SHP77 (cell line): Measurements from ENCODE around the gene HCN2.
"Not testable (repeated sequence)": the region's sequence is repeated elsewhere in the genome, so short reads cannot be mapped to it uniquely, and the experiment has no call there.

Source experiments
- DNase-seq, 2 experiments: peaks; one replicate each; lab custom pipeline; 2025; lab: John Stamatoyannopoulos, UW

HCN2 gene

DNA sequence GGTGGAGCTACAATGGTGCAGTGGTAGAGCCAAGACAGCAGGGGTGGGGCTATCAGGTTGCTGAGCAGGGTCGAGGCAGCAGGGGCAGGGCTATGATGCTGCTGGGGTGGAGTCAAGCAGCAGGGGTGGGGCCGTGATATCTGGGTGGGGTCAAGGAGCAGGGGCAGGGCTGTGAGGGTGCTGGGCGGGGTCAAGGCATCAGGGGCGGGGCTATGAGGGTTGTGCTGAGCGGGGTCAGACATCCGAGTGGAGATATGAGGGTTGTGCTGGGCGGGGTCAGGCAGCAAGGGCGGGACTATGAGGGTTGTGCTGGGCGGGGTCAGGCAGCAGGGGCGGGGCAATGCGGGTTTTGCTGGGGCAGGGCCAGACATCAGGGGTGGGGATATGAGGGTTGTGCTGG lies 14.7 kb downstream of the HCN2 start:
- DNase-seq = no peak

GRCh38 chr19:605061-605971 lies 15.6 kb downstream of the HCN2 start:
- not testable (repeated sequence) for DNase-seq

DNA sequence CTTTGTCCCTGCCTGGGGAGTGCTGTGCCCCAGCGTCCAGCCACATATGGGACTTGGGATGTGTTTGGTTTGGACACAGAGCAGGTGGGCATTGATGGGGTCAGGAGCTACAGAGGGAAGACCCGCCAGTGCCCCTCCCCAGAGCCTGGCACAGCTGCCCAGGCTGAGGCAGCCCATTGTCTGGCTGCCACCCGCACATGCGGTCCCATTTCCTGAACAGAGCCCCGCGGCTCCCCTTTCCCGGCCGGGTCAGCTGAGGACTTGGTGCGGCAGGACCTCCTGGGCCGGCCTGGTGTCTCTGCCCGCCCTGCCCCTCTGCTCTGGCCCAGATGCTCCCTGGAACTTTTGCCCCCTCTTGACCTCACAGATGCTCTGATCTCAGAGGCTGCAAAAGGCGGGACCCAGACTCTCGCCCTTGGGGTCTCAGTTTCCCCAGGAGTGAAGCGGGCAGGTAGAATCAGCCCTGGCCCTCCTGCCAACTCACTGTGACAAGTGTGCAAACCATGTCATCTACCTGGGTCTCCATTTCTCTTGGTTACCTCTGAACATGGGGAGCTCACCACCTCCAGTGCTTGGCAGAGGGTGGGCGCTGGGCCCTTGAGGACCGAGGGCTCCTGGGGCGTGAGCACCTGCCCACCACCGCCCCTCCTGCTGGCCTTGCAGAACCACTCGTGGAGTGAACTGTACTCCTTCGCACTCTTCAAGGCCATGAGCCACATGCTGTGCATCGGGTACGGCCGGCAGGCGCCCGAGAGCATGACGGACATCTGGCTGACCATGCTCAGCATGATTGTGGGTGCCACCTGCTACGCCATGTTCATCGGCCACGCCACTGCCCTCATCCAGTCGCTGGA lies 17.8 kb downstream of the HCN2 start:
- DNase-seq = no peak

DNA sequence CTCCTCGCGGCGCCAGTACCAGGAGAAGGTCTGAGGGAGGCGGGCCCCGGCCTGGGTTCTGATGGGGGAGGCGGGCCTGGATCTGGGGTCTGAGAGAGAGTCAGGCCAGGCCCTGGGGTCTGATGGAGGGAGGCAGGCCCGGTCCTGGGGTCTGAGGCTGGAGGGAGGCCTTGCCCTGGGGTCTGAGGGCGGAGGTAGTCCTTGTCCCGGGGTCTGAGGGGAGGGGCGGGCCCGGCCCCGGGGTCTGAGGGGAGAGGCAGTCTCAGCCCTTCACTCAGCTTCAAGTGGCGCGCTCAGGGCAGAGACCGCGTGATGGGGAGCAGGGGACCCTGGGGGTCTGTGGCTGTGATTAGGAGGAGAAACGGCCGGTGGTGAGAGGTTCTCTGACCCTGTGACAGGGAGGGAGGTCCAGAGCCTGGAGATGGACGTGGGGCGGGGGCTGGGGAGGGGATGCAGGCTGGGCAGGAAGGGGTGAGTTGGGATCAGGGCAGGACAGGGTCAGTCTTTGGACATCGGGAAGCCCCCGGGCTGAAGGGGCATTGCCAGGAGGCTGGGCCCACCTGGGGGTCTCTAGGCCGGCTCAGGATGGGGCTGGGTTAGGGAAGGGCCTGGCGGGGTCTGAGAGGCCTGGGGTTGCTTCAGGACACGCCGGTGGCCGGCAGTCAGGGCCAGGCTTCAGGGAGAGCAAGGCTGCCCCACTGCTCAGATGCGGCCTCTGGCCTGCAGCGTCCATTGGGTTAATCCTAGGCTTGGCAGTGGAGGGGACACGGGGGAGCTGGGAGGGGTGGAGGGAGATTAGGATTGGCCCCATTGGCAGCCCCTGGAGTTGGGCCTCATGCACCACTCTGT lies 18.7 kb downstream of the HCN2 start:
- no peak for DNase-seq

DNA sequence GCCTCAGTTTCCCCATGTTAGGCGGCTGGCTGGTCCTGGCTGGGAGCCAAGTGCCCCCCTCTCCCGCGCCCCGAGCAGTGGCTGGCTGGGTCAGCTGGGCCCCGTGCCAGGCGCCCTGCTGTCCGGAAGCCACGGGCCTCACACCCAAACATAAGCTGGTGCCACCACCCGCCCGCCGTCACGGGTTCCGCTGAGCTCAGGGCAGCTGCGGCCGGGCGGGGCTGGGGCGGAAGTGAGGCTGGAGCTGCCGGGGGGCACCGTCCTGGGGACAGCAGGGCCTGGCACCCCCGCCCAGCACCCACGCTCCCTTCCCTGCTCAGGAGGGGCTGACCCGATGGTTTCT lies 19.3 kb downstream of the HCN2 start:
- peak in 1 of 2 experiments; percentile 59 for DNase-seq

GRCh38 chr19:610071-610800 lies 20.6 kb downstream of the HCN2 start:
- DNase-seq = peak; percentile 76 to 85

DNA sequence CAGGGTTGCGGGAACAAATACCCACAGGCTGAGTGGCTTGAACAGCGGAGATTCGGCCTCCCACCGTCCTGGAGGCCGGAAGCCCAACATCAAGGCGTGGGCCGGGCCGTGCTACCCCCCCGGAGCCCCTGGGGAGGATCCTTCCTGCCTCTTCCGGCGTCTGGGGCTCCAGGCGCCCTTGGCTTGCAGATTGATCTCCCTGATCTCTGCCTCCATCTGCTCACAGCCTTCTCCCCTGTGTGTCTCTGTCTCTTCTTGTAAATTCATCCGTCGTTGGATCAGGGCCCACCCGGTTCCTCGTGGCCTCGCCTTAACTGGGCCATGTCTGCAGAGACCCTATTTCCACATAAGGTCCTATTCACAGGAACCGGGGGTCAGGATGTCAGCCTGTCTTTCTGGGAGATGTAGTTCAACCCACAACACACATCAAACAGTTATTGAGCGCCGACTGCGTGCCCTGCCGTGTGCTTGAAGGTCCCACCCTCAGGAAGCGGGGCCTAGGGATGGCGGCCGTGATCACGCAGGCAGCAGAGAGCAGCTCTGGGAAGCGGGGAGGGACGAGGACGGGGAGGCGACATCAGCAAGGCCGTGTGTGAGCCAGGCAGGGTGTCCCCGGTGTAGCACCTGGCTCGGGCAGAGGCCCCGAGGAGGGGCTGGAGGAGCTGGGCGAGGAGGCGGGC lies 21.3 kb downstream of the HCN2 start:
- DNase-seq = peak in 1 of 2 experiments; percentile 40

- DNase-seq = no peak
Observed at GRCh38 chr19:611481-611868, 21.8 kb downstream of the HCN2 start.

DNA sequence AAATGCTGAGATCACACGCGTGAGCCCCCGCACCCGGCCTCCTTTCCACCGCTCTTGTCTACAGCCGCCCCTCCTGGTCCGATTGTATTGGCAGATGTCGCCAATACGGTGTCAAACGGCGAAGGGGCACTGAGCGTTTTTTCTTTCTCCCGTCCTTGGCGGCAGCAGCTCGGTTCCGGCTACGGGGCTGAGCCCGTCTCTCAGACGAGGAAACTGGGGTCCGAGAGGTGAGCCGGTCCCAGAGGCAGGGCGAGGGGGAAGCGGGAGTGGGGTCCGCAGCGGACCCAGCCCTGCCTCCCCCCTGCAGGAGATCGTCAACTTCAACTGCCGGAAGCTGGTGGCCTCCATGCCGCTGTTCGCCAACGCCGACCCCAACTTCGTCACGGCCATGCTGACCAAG lies 23.3 kb downstream of the HCN2 start:
- DNase-seq = no peak

- DNase-seq = no peak
Observed at GRCh38 chr19:613732-614567, 24.3 kb downstream of the HCN2 start.

- no peak for DNase-seq
Observed at GRCh38 chr19:615619-616018, 25.9 kb downstream of the HCN2 start.

DNA sequence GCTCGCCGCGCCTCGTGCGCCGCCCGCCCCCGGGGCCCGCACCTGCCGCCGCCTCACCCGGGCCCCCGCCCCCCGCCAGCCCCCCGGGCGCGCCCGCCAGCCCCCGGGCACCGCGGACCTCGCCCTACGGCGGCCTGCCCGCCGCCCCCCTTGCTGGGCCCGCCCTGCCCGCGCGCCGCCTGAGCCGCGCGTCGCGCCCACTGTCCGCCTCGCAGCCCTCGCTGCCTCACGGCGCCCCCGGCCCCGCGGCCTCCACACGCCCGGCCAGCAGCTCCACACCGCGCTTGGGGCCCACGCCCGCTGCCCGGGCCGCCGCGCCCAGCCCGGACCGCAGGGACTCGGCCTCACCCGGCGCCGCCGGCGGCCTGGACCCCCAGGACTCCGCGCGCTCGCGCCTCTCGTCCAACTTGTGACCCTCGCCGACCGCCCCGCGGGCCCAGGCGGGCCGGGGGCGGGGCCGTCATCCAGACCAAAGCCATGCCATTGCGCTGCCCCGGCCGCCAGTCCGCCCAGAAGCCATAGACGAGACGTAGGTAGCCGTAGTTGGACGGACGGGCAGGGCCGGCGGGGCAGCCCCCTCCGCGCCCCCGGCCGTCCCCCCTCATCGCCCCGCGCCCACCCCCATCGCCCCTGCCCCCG lies 26.5 kb downstream of the HCN2 start:
- DNase-seq = no peak

DNA sequence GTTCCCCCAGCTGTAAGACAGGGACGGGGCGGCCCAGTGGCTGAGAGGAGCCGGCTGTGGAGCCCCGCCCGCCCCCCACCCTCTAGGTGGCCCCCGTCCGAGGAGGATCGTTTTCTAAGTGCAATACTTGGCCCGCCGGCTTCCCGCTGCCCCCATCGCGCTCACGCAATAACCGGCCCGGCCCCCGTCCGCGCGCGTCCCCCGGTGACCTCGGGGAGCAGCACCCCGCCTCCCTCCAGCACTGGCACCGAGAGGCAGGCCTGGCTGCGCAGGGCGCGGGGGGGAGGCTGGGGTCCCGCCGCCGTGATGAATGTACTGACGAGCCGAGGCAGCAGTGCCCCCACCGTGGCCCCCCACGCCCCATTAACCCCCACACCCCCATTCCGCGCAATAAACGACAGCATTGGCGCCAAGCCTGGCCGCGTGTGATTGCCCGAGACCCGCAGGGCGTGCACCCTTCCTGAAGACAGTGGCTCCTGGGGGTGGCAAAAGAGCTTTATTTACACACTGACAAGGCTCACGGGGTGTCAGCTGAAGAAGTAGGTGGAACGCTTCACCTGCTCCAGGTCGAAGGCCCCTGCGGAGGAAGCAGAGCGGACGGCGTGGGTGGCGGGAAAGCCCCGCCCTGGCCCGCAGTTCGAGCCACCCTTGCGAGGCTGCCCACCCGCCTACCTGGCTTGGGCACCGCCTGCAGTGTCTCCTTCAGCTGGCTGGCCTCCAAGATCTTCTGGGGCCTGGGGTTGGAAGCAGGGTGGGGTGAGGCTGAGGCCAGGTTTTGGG lies 27.3 kb downstream of the HCN2 start:
- DNase-seq = no peak

DNA sequence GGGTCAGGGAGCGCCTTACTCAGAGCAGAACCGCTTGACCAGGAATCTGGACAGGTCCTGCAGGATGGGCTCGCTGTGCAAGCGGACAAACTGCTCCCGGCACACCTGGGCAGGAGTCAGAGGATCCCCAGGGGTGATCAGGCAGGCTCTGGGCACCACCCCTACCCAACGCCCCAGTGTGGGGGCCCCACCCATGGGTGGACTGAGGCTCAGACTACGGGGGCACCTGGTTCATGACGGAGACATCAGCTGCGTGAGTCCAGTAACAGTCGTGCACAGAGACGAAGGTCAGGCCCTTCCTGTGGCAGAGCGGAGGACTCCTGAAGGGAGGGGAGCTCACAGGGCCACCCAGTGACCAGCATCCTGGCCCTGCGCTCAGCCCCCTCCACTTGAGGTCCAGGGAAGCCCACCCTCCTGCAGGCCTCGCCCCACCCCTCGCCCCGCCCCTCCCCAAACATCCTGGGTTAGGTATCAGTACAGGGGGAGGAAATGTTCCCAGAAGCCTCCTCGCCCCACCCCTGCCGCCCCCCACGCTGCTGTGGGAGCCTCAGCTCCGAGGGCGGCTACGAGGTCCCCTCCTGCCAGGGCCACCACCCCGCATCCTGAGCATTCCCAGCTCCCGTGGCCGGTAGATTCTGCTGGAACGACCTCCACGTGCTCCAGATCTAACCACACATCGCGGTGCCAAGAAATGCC lies 28.0 kb downstream of the HCN2 start:
- no peak for DNase-seq

- no peak for DNase-seq
Observed at GRCh38 chr19:618247-618619, 28.6 kb downstream of the HCN2 start.

DNA sequence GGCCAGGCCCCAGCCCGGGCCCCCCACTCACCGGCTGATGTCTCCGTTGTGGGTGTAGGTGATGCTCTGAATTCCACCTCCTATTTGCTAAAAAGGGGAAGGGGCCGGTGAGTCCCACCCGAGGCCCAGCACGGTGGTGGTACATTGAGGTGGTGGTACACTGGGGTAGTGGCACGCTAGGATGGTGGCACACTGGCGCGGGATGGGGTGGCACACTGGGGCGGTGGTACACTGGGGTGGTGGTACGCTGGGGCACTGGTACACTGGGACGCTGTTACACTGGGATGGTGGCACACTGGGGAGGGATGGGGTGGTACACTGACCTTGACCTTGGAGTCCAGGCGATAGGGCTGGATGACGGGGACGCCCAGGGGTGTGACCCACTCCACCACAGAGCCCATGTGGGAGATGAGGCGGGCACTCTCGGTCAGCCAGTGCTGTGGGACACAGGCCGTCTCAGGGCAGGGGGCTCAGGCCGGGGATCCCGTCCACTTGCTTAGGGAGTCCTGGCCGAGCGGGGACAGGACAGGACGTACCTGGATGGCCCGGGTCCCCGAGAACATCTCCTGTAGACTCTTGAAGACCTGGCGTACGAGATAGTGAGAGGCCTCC lies 29.1 kb downstream of the HCN2 start:
- DNase-seq = no peak

DNA sequence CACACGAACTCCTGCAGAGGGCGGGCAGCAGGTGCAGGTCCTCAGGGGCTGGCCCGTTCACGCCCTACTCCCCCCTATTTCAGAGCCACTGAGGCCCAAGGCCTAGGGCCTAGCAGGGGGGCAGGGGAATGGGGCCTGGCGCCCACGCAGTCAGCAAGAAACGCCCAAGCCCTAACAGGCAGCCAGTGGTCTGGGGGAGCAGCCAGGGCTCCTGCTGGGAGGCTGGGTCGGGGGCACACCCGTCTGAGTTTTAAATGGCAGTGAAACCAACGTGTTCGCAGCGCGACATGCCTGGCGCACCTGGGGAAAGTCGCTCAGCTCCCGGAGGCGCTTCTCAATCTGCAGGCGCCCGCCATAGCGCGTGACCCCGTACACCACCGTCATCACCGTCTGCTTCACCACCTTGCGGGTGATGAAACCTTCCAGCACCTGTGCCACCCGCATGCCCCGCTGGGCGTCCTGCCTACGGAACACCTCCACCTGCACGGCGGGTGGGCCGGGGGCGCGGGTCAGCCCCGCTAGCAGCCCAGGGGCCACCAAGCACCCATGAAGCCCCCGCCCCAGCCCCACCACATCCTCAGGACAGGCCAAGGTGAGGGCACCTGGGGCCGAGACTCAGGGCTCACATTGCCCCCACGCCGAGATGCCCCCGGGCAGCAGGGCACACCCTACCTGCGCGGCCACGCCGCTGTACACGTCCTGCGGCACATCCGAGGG lies 29.8 kb downstream of the HCN2 start:
- no peak for DNase-seq
